ENCODE measurements around the gene GGT5.
"Not testable (repeated sequence)": the region's sequence is repeated elsewhere in the genome, so short reads cannot be mapped to it uniquely, and the experiment has no call there.

The GGT5 gene, protein sequence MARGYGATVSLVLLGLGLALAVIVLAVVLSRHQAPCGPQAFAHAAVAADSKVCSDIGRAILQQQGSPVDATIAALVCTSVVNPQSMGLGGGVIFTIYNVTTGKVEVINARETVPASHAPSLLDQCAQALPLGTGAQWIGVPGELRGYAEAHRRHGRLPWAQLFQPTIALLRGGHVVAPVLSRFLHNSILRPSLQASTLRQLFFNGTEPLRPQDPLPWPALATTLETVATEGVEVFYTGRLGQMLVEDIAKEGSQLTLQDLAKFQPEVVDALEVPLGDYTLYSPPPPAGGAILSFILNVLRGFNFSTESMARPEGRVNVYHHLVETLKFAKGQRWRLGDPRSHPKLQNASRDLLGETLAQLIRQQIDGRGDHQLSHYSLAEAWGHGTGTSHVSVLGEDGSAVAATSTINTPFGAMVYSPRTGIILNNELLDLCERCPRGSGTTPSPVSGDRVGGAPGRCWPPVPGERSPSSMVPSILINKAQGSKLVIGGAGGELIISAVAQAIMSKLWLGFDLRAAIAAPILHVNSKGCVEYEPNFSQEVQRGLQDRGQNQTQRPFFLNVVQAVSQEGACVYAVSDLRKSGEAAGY

GRCh38 chr22:24245030-24245431 lies at the start of gene GGT5:
GGT5 (minus strand) TSS chr22:24245082; CDS start chr22:24244725, 357 bp downstream.
- DNase-seq (ENCODE audit: low read depth in 1 of 2, low spot score in 1 of 2) = not testable (repeated sequence)

- DNase-seq (ENCODE audit: low read depth in 1 of 2, low spot score in 1 of 2) = not testable (repeated sequence)
These were observed 47.4 kb upstream of the GGT5 start for GRCh38 chr22:24292202-24292830.

DNA sequence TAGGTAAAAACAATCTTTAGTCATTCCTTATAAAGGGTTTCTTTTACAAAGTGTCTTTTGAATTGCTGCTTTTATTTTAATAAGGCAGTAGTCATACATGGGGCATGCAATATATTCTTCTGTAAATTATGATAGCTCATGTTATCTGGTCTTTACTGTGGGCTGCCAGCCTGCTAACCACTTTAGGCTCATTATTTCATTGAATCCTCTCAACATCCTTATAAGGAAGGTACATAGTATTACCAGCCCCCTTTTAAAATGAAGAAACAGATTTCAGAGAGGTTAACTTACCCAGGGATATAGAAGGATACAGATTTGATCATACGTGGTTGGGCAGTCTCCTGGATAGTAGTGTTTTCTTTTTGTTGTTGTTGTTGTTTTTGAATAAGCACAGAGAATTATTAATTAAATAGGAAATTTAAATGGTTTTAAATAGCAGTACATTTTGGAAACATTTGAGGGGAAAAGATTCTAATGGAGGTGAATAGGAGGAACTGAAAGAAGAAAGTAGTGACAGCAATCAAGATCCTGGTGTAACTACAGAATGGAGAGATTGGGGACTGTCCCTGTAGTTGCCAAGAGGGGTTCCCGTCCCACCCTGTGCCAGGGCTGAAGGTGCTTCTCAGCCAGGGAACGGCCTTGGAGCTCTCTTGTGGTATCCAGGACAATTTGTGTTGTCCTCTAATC lies 46.8 kb upstream of the GGT5 start:
- no peak for DNase-seq (ENCODE audit: low read depth in 1 of 2, low spot score in 1 of 2)

DNA sequence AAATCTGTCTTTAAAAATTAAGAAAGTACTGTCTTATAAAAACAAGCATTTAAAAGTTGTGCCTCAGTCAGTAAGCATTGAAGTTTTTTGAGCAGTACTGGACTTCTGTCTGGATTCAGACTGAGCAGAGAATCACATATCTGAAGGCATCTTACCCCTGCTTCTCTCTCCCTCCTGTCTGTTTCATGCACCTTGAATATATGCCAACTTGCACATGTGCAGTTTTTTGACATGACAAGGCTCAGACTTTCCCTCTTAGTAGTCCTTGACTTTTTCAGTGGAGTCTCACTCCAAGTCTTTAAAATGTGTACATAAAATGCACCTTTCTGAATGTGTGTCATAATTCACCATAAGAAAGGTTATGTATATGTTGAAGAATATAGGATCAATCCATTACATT lies 45.6 kb upstream of the GGT5 start:
- DNase-seq (ENCODE audit: low read depth in 1 of 2, low spot score in 1 of 2) = no peak

GRCh38 chr22:24289741-24290163 lies 44.9 kb upstream of the GGT5 start:
- no peak for DNase-seq (ENCODE audit: low read depth in 1 of 2, low spot score in 1 of 2)

GRCh38 chr22:24289114-24289513 lies 44.2 kb upstream of the GGT5 start:
- no peak for DNase-seq (ENCODE audit: low read depth in 1 of 2, low spot score in 1 of 2)

GRCh38 chr22:24287801-24288200 lies 42.9 kb upstream of the GGT5 start:
- DNase-seq (ENCODE audit: low read depth in 1 of 2, low spot score in 1 of 2) = not testable (repeated sequence)

DNA sequence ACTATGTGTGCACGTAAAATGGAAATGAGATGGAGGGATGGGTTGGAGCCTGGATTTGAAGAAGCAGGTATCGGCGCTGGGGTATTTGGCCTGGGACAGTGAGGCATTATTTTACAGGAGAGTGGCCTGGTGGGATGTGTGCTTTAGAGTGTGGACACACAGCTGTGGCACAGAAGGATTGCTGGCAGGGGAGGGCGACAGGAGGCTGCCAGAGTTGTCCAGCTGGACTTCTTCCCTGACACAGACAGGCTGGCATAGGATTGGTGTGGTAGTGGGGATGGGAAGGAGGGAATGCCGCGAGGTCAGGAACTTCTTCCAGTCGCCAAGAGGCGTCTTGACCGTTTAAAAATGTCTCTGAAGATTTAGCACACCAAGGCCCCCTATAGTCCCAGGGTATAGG lies 42.3 kb upstream of the GGT5 start:
- not testable (repeated sequence) for DNase-seq (ENCODE audit: low read depth in 1 of 2, low spot score in 1 of 2)

- peak in 1 of 2 donors; percentile 27 for DNase-seq (ENCODE audit: low read depth in 1 of 2, low spot score in 1 of 2)
These were observed 40.4 kb upstream of the GGT5 start for GRCh38 chr22:24285245-24285644.

- peak in 1 of 2 donors; percentile 16 for DNase-seq (ENCODE audit: low read depth in 1 of 2, low spot score in 1 of 2)
These were observed 39.9 kb upstream of the GGT5 start for GRCh38 chr22:24284747-24285203.

DNA sequence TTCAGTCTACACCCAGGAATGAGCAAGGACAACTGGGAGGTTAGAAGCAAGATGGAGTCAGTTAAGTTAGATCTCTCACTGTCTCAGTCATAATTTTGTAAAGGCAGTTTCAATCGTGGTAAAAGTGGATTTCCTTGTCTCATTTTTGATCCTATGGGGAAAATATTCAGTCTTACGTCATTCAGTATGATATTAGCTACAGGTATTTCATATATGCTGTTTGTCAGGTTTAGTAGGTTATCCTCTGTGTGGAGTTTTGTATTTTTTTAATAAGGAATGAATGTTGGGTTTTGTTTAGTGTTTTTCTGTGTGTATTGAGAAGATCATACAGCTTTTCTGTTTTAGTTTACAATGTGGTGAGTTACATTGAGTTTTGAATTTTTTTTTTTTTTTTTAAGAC lies 37.5 kb upstream of the GGT5 start:
- no peak for DNase-seq (ENCODE audit: low read depth in 1 of 2, low spot score in 1 of 2)

- not testable (repeated sequence) for DNase-seq (ENCODE audit: low read depth in 1 of 2, low spot score in 1 of 2)
These were observed 35.5 kb upstream of the GGT5 start for GRCh38 chr22:24280363-24280762.

- not testable (repeated sequence) for DNase-seq (ENCODE audit: low read depth in 1 of 2, low spot score in 1 of 2)
These were observed 30.0 kb upstream of the GGT5 start for GRCh38 chr22:24274696-24275405.

DNA sequence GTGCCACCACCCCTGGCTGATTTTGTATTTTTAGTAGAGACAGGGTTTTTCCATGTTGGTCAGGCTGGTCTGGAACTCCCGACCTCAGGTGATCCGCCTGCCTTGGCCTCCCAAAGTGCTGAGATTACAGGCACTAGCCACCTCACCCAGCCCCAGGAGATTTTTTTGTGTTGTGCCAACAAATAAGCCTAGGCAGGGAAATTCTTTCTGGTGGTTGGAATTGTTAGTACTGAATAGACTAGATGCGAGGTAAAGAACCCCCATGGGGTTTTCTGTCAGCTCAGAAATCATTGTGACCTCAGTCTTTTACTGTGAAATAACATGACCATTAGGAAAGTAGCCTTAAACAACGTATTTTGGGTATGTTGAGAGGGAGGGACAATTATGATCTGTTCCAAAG lies 29.0 kb upstream of the GGT5 start:
- not testable (repeated sequence) for DNase-seq (ENCODE audit: low read depth in 1 of 2, low spot score in 1 of 2)

DNA sequence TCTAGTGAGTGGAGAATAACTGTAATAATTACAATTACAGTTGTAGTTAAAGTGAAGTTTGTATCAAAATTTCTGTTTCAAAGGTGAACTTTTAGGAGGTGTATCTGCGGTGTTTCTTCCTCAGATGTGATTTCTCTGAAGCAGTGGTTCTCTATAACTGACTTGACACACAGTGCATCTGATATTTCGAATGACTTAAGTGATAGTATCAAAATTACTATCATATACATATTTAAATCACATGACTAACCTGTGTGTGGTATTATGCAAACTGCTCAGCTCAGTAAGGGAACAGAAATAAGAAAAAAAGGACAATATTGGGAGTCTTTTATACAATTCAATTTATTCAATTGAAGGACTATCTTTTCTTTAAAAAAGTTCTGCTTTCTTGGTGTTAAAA lies 28.1 kb upstream of the GGT5 start:
- not testable (repeated sequence) for DNase-seq (ENCODE audit: low read depth in 1 of 2, low spot score in 1 of 2)

GRCh38 chr22:24271386-24271854 lies 26.5 kb upstream of the GGT5 start:
- DNase-seq (ENCODE audit: low read depth in 1 of 2, low spot score in 1 of 2) = no peak

DNA sequence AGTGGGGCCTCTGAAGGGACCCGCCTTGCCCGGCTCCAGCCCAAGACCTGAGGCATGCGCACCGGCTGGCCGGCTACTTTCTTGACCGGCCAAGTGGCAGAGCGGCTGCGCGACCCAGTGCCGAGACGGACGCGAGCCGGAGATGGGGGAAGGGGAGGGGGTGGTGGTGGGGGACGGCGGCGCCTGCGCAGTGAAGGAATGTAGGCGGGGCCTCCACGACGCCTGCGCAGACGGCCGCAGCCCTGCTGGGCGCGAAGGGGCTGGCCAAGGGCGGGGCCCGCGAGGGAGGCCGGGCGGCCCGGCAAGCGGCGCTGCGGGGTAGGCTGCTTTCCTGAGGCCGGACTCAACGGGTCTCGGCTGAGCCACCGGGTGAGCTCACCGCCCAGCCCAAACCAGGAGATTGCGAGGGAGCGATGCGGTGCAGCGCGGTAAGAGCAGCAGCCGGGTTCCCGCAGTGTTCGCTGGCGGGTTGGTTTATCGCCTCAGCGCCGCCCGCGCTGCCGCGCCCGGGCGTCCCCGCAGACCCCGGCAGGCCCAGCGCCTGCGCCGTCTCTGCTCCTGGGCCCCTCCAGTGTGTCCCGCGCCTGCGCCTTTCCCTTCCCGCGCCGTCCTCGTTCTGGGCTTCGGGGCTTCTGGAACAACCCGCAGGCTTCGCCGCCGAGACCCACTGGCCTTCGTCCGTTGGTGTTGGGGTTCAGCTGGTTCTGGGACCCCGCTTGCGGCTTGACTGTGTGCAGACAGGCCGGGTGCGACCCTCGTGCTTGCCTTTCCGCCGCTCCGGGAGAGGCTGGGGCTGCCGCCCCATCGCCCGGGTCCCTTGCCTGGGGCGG lies 25.9 kb upstream of the GGT5 start, which contains the start of gene SPECC1L:
Gene SPECC1L, plus strand, starts transcription at position 276 of the 830 bp plus-strand sequence. CDS start 31,401 bp downstream, outside the sequence.
- peak; percentile 84 to 87 for DNase-seq (ENCODE audit: low read depth in 1 of 2, low spot score in 1 of 2)

DNA sequence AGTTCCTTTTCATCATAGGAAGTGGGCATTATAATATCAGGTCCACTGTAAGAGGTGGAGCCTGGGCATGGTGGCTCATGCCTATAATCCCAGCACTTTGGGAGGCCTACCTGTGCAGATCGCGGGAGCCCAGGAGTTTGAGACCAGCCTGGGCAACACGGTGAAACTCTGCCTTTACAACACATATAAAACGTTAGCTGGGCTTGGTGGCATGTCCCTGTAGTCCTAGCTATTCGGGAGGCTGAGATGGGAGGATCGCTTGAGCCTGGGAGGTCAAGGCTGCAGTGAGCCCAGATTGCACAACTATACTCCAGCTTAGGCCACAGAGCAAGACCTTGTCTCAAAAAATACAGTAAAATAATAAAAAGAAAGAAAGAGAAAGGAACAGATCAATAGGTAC lies 21.6 kb upstream of the GGT5 start:
- not testable (repeated sequence) for DNase-seq (ENCODE audit: low read depth in 1 of 2, low spot score in 1 of 2)

GRCh38 chr22:24265734-24266133 lies 20.9 kb upstream of the GGT5 start:
- DNase-seq (ENCODE audit: low read depth in 1 of 2, low spot score in 1 of 2) = no peak

Data from activated CD4-positive, alpha-beta T cell treated with anti-CD3 and anti-CD28 coated beads, Interleukin-2, amount 50 U/mL, for 24 hours (primary cell).